HG02938 (cell line): ENCODE measurements around the gene C11orf21.

Source experiments
- ATAC-seq: cut with Tn5 transposase; IDR thresholded peaks from one replicate; pipeline ENCODE4 v1.9.1; 2021; ENCODE audit warnings: mild to moderate bottlenecking, moderate library complexity; ENCODE audit not compliant: unreplicated experiment

The C11orf21 gene

DNA sequence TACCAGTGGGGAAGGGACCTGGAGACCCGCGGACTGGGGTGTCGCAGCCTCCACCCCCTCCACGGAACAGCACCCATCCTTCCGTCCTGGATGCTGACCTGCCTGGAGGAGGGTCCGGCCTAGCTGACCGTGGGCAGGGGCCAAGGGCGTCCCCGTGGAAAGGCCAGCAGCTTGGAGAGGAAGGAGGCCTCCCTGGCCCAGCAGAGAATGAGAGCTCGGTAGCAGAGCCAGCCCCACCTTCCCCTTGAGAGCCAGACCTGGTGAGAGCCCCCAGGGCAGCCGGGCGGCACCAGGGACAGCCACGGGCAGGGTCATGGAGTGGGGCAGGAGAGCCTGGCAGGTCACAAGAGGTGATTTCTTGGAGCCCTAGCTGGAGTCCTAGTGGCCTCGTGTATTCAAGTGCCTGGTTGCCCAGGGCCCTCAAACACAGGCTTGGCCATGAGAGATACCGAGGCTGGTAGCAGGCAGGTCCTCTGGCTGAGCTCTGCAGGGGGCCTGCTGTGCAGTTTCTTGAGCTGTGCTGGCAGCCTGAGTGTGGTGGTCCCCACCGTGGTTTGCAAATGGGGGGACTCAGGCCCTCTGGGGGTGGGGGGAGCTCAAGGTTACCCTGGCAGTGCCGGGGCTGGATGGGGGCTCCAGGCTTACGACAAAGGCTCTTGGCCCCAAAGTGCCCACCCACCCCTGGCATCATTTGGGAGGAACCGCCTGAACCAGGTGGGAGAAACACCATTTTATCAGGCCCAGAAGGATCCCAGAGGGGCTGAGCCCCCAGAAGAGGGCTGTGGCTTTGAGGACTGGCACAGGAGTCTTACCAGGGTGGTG, 7.7 kb upstream of the C11orf21 start:
- ATAC-seq, result no peak

DNA sequence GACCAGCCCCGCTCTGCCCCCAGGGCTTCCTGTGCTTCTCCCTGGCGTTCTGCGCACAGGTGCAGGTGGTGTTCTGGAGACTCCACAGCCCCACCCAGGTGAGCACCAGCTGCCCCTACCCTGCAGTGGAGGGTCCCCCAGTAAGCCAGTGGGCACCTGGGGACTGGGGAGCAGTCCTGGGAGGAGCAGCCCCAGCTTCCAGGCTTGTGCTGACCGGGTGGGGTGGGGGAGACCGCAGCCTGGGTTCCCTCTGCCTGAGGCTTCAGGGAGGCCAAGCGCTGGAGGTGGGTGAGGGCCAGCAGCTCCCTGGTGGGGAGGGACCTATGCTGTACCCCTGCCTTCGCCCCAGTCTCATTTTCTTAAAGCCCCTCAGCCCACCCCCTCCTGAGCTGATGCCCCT, 7.0 kb upstream of the C11orf21 start:
- no peak for ATAC-seq

DNA sequence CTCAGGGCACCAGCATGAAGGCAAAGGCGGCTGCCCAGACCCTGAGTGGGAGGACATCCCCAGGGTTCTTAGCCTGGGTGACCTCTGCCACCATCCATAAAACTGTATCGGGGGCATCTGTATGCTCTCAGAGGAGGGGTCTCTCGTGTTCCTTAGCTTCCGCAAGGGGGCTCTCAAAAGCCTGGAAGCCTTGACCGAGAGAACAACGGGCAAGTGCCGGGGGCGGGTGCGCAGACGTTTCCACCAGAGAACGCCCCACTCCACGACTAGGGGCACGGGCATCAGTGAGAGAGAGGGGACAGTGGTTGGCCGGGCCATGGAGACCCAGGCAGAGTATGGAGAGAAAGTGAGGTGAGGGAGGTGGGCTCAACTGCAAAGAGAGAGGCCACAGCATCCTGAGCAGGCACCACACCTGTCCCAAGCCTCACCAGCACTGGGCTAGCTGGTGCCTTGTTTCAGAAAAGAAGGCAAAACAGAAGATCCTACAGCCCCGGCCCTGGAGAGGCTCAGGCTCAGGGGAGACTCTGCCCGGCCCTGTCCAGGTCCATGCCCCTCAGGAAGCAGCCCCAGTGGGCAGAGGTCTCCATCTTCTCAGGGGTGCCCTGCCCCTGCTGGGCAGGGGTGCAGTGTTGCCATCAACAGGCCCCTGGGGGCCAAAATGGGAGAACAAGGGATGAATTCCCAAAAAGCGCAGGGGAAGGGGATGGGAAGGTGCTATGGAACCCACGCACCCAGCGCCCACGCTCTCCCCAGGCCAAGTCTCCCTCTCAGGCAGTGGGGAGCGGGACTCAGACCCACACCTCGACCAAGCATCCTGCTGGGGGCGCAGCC, 6.0 kb upstream of the C11orf21 start:
- no peak for ATAC-seq

DNA sequence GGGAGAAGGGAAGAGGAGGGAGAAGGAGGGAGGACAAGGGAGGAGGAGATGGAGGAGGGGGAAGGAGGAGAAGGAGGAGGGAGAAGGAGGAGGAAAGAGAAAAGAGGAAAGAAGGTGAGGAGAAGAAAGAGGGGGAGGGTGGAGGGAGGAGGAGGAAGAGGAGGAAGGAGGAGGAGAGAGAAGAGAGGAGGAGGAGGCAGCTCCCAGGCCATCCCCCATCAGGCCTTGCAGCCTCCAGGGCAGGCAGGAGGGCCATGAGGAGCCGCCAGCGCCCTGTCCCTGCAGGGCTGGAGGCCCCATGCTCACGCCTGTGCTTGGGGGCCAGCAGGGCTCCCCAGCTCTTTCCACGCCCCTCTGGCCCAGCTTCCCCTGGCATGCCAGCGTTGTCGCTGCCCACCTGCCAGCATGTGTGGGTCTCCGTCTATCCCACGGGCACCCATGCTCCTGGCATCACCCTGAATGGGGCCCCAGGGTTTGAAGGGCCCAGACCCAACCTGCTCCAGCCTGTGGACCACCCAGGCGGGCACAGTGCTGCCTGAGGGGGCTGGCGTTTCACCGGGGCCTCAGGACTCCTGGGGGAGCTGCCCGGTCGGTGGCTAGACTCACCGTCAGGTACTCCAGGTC, 5.3 kb upstream of the C11orf21 start:
- no peak for ATAC-seq

DNA sequence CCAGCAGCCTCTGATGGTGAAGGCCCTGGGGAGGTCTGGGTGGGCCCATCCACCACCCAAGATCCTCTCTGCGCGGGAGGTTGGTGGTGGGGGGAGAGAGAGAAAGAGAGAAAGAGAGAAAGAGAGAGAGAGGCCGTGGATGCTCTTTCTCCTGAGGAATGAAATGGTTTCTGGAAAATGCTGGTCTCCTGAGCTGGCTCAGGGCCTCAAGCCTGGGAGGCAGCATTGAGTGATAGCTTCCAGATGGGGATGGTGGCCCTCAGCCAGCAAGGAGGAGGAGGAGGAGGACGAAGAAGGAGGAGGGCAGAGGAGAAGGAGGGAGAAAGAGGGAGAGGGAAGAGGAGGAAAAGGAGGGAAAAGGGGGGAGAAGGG, 4.7 kb upstream of the C11orf21 start:
- ATAC-seq, result no peak

DNA sequence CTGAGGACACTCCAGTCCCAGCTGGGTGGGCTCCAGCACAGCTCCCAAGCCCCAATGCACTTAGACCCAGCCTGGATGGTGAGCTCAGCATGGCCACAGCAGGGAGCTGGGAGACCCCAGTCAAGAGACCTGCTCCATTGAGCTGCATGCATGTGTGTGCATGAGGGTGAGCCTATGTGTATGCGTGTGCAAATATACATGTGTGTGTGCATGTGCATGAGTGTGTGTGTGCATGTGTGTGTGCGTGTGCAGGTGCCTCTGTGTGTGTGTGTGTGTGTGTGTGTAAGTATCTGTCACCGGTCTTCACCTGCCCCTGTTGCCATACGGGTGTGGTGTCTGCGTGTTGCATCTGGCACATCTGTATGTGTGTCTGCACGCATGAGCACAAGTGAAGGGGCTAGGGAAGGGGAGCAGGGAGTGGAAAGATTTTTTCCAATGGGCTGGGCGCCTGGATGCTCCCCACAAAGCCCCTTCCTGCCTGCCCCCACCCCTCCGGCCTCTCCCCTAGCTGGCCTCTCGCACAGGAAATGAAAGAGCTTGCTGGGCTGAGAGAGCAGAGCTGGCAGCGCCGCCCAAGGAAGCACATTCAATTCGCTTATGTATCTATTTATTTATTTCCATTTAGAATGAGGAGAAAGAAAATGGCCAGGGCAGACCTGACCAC, 4.2 kb upstream of the C11orf21 start:
- ATAC-seq, result no peak

DNA sequence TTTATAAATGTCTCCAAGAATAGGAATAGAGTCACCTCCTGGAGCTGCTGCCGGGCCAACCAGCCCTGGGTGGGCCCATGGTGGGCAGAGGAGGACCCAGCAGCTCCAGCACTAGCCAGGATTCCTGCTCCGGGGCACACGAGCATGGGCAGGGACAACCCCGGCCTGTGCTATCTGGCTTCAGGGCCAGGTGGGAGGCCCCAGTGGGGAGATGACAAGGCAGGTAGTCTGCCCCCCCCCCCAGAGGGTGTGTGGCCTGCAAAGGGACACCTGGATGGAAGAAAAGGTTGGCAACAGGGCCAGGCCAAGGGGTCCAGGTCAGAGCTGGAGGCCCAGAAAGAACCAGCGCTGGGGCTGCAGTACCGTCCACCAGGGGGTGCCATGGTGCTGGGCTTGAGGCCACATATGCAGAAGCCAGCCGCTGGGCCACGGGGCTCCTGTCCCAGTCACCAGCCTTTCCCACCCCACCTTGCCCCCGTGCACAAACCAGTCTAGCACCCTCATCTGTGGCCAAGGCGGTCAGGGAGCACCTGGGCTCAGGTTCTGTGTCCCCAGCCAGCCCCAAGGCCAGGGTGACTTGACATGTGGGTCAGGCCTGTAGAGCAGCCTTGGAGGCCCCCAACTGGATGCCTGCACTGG, 3.5 kb upstream of the C11orf21 start:
- ATAC-seq, result no peak

DNA sequence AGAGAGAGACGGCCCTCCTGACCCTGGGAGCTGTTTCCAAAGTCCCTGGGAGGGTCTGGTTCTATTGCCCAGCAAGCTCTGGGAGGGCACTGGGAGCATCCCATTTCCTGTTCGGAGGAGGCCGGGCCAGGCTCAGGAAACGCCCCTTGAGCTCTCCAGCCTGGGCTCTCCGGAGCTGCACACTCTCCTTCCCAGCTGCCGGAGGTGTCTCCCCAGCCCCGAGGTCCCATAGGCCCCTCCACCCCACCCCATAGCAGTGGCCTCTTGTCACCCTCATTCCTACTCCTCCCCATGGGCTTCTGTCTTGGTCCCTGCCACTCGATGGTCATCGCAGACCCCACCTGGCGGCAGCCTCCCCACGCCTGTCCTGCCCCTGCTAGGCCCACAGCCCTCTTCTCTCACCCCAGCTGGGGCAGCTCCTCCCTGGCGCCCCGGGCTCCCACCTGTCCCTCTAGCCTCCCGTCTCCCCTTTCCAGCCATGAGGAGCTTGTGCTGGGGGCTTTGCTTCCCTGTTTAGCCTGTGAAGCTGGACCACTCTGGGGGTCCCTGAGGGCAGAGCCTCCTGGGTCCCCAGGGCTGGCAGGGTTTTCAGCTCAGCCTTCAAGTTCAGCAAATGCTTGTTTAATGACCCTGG, 2.9 kb upstream of the C11orf21 start:
- no peak for ATAC-seq

DNA sequence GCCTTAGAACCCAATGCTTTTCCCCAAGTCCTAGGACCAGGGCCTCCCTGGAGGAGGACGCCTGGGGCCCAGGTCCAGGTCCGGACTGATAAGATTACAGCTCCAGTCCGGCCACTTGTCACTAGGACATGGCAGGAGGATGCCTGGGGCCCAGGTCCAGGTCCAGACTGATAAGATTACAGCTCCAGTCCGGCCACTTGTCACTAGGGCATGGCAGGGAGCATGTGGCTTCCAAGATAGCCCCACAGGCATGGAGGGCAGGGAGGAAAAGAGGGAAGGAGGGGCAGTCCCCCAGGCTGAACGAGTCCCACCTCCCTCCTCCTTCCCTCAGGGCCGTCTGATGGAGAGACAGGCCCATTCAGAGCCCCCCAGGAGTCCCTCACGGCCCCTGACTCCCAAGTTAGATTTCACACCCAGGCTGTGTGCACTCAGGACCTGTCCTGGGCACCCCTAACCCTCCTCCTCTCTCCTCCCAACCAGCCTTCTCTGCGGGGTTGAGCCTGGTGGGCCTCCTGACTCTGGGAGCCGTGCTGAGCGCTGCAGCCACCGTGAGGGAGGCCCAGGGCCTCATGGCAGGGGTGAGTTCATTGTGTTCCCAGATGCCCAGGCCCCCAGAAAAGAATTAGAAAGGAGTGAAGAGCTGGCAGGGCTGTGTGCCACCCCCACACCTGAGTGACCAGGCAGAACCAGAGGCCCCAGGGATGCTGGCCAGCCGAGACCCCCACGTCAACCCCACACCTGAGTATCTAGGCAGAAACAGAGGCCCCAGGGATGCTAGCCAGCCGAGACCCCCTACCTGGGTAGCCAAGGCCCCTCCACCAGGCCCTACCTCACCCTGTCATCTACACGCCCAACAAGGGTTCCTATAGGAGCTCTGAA, 2.1 kb upstream of the C11orf21 start:
- ATAC-seq, result no peak

DNA sequence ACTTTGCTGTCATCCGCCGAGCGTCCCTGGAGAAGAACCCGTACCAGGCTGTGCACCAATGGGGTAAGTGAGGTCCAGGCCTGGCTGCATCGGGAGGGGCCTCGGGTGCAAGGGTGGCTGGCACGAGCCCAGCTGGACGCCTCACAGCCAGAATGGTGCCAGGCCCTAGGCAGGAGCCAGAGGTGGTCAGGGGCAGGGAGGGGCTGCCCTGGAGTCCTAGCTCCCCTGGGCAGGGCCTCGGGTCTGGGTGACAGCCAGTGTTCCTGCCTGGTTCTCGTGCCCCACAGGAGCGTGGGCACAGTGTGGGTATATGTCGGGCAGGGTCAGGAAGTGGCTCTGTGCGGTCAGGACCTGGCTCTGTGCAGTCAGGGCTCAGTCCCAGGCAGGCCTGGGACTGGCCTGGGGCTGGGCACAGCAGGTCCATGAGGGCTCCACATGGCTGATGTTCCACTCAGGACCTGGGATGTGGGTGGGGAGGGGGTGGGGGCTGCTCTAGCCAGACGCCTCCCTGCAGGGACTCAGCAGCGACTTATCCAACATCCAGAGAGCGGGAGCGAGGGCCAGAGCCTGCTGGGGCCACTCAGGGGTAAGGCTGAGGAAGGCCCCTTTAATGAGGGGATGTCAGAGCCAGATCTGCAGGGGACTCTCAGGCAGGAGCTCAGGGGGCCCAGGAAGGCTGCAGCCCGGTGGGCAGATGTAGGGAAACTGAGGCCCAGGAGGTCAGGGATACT, 1.3 kb upstream of the C11orf21 start:
- no peak for ATAC-seq

DNA sequence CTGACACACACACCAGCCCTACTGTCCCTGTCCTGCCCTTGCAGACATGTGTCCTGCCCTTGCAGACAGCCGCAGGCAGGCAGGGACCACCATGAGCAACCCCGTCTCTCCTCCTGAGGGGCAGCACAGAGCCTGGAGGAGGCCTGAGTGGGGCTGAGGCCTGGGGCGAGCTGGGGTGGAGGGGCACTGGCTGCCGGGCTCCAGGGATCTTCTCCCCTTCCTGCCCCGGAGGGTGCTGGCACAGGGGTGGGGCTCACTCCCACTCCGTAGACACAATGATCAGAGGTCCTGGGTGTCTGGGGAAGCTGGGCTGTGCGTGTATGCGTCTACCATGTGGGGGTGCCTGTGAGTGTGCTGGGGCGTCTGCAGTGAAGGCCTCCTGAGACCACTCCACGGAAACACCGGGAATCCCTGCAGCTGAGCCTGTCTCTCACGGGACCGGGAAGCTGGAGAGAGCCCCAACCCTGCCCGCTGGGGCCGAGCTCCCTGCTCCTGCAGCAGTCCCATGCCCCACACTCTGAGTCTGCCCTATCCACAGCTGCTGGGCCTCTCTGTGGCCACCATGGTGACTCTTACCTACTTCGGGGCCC, 683 bp upstream of the C11orf21 start:
- no peak for ATAC-seq

DNA sequence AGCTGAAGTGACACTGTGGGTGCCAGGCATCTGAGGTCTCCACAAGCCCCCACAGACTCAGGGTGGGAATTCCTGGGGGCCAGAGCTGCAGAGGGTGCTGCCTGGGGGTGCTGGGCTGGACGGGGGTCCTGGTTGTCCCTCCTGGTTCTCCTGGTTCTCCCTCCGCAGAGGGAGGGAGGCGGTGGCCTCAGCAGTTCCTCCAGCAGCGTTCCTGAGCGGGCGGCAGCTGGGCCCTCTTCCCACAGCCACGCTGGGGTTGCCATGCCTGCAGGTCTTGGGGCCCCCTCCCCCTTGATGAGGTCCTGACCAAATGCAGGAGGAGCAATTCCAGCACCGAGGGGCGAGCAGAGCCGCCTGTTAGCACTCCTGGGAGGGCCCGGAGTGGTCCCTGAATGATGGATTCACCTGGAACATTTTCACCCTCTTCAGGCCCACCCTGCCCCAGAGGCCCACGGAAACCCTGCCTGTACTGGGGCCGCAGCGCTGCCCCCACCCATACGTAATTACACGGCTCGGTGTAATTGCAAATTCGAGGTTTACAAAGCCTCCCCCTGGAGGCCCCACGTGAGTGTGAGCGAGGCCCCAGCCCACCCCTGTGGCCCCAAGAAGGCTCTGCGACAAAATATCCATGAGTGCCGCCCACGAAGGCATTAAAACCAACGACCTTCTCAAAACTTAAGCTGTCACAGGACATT, 635 bp downstream of the C11orf21 start:
- ATAC-seq, result no peak

DNA sequence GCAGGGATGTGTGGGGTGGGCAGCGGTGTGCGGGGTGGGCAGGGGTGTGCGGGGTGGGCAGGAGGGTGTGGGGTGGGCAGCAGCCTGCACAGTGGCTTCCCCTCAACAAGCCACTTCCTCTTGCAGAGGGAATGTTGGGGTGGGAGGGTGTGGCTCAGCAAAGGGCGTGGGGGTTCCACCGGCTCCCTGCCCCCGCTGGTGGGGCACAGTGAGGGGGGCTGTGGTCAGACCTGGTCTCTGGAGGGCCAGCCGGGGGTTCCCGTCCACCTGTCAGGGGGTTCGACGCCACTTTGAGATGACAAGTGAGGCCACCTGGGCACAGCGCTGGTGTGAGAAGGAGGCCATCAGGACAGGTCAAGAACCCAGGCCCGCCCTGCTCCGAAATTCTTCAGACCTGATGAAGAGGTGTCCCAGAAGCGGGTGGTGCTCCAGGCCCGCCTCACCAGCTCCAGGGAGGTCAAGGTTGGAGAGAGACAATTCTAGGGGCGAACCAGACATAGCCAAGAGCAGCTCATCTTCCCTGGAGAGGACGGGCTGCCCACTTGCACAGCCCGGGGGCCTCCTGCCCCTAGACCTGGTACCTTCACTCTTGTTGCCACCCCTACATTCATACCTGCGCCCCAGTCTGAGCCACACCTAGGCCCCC, 1.3 kb downstream of the C11orf21 start:
- ATAC-seq, result no peak

DNA sequence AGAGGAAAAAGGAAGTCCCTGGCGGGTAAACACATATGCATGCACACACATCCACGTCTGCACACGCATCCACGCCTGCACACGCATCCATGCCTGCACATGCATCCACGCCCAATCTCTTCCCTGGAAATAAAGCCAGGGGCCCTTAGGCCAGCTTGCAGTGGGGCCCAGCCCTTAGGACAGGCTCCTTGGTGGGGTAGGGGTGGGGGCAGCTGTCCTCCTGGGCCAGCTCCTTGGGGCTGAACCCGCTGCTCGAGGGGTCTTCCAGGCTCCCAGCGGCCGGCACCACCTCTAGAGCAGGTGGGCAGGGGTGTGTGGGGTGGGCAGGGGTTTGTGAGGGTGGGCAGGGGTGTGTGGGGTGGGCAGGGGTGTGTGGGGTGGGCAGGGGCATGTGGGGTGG, 1.9 kb downstream of the C11orf21 start:
- no peak for ATAC-seq

DNA sequence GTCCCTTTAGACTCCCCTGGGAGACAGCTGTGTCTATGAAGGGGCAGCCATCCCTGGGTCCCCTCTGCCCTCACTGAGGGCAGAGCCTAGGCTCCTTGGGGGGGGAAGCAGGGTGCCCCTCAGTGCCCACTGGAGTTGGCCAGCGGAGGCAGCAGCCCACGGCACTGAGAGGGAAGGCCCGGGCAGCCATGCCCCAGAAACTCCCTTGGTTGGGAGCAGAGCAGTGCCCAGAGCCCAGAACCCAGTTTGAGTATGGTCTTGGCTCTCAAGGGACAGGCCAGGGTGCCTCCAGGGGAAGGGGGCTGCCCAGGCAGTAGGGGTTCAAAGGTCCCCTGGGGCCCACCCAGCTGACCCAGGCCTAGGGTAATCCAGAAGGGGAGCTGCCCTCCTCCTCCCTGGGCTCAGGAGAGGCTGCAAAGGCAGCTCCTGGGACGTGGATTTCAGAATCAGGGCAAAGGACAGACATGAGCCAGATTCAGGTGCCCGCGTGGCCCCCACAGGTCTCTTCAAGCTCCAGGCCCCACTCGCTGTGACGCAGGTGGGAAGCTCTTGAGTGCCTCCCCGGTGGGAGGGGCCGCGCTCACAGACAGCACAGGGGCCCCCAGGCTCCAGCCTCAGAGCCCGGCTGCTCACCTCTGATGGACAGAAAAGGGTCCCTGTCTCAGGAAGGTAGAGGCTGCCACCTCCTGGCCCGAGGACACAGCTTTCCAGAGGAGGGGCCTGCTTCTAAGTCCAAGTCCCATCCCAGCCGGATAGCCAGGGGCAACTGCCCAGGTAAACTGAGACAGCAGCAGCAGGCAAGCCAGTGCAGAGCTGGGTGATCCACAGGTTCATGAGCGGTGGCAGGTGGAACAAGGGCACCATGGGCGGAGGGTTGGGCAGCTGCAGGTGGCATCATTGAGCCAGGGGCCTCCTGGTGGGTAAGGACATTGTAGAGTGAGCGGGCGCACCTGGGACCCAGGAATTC, 2.6 kb downstream of the C11orf21 start:
- no peak for ATAC-seq

DNA sequence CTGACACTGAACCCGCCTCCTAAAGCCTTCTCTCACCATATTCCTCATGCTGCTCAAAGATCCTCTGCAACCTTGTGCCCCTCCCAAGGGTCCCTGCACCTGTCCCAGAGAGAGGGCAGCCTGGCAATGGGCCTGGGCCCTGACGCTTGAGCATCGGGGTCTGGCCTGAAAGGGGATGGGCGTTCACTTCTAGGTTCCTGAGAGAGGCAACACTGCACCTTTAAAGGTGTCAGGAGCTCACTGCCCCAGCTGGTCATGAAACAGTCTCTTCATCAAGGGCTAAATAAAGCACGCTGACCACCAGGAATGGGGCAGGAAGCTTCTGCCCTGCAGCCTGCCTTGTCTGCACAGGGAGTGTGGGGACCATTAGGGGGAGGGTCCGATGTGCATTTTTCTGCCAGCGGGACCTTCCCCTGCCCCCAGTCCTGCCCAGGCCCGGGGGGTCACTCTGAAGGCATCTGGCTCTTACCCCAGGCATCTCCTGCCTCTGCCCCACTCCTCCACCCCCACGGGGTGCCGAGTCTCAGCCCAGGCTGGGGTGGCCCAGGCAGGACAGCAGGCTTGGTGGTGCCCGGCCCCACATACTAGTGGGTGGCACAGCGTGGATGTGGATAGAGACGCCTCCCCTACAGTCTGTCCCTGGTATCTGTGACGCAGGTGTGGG, 3.5 kb downstream of the C11orf21 start:
- ATAC-seq, result no peak
